Stimulated activated CD4-positive, alpha-beta T cell treated with anti-CD3 and anti-CD28 coated beads, Interleukin-2, amount 100 ng/mL, for 48 hours (primary cell): ENCODE measurements around the gene WWC2.

ENCODE experiments used
- DNase-seq, 2 donors: peaks; one replicate each; pipeline ENCODE4 v3.0.0-alpha.2; 2020

The WWC2 gene

DNA sequence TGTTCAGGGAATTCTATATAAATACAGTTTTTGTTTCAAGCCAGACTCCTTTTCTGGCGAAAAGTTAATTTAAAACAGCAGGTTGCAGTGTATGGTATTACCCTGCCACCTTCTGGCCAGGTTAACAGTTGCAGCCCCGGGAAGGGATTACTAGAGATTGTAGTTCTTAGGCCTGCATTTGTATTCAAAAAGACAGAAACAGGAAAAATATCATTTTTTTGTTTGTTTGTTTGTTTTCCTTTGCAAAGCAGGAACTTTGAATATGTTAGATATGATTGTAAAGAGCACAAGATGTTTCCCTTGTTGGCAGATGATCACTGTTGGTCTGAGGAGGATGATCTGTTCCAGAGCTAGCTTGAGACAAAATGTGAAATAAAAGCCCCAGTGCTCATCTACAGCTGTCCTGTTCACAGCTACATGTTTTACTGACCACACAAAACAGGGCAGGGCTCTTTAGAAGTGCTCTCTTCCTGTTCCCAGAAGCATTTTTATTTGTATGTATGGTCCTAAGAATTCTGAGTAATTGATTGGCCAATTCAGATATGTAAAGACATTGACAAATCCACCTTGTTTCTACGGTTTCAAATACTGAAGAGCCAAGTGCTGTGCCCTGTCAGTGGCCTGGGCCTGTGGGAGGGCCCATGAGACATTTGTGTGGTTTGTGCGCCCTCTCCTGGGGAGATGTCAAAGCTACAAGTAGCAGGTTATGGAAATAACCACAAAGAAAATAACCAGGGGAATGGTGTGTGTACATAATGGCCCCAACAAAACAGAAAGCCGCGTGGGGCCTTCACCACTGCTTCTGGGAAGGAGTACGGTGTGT, 163.1 kb downstream of the WWC2 start:
- peak; percentile 75 to 77 for DNase-seq

DNA sequence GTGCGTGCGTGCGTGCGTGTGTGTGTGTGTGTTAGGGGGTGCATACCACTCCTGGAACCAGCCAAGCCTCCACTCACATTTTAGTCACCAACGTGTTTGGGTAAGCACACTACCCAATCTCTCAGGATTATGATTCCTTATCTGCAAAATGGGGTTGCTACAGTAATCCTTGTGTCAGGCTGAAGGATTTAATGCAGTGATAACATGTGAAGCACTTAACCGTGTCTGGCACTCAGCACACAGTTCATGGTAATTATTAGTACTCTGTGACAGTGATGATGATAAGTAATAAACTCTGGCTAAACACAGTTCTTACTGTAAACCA, 163.7 kb downstream of the WWC2 start:
- DNase-seq = no peak

DNA sequence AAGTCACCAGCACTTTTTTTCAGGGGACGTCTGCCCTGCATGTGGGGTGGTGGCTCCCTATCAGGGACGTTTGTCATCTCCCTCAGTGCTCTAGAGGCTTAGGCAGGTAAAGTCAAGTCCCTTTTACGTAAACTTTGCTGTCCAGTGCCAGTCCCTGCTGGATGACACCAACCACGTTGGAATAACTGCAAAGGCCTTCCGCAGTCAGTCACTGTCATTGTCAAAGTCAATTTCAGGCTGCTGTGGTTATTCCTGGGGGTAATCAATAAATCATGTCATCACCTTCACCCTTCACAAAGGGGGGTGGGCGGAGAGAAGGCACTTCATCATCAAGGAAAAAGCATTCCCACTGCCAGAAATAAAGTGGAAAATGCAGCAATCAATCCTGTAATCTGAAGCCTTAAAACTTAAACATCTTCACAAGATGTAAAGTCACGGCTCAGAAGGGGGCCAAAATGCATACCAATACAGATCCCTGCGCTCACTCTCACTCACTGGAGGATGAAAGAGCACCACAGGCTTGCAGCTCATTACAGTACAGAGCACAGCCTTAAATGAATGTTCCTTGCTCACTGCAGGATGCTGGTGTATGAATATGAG, 164.8 kb downstream of the WWC2 start:
- DNase-seq = no peak

DNA sequence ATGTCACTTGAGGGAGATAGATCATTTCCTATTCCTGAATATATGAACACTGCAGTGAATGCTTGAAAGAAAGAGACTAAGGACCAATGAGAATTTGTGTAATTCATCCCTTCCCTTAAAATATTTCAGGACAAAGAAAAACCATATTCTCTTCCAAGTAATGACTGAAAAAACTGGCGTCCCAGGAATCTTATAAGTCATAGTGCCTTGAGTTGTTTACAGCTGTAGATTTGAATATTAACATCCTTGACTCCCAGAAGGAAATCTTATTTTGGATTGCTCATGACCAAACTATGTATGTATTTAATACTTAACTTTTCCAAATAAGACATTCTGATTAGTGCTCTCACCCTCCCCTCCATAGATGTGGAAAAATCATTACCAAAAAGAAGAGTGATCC, 165.6 kb downstream of the WWC2 start:
- DNase-seq = no peak

DNA sequence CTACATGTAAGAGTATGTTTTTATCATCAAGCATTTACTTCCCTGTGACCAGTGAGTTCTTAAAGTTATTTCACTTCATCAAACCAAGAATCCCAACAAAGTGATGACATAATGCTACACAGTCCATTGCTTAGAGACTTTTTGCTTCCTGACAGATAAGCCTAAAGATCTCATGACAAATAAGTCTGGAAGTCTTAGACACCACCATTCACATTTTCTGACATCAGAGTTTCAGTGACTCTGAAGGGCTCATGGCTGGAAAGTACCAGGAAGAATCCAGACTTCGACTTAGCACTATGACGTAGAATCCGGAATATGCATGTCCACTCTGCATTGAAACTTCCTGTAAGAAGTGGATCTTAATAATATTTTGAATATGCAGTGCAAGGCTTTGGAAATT, 167.3 kb downstream of the WWC2 start:
- DNase-seq = no peak

DNA sequence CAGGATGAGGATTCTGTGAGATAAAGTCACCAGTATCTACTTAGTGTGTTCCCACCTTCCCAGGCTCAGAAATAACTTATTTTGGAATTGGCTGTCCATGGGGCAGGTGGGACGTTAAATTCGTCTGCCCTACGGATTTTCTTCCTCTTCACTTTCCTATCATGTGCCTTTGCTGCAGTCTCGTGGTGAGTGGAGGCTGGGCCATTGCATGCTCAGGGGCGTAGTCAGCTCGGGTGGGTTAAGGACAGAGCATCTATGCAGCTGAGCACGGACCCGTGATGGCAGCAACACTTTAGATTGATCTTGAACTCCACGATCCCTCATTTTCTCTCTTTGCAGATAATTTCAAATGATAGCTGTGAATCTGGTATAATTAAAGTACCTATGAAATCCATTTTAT, 169.5 kb downstream of the WWC2 start:
- DNase-seq = no peak

DNA sequence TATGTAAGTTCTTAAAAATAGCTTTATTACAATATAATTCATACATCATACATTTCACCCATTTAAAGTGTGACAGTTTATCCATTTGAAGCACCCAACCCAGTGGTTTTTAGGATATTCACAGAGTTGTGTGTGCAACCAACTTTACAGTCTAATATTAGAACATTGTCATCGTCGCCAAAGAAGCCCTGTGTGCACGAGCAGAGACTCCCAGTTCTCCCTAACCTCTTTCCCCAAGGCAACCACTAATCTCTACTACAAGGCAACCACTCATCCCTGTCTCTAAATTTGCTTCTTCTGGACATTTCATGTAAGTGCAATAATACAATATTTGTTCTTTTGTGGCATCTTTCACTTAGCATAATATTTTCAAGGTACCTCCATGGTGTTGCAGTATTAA, 173.3 kb downstream of the WWC2 start:
- no peak for DNase-seq

DNA sequence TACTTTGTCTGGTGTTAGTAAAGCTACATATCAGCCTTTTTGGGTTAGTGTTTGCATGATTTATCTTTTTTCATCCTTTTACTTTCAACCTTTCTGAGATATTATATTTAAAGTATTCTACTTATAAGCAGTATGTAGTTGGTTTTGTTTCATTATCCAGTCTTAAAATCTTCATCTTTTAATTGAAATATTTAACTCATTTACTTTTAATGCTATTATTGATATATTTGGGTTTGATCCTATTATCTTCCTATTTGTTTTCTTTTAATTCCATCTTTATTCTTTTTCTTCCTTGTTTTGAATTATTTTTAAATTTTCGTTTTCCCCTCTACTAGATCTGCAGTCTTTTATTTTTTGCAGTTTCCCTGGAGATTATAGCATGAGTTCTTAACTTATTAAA, 177.0 kb downstream of the WWC2 start:
- DNase-seq = no peak

DNA sequence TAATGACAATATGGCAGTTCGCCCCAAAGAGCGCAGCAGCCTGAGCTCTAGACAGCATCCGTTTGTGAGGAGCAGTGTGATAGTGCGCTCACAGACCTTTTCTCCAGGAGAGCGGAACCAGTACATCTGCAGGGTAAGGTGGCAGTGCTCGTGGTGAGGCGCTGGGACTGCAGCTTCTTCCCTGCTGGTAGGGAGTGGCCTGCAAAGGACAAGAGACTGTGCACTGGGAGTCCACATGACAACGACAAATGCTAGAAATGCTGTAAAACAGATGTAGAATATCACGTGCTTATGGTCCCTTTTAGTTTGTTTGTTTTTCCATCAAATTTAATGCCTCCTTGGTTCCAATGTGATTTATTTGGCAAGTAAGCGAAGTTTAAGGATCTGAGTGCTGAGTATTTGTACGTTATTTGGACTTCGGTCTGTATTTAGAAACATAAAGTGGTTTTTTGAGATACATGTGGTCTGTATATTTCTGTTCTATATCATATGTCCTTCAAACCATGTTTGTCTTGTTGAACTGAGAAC, 185.3 kb downstream of the WWC2 start:
- no peak for DNase-seq

DNA sequence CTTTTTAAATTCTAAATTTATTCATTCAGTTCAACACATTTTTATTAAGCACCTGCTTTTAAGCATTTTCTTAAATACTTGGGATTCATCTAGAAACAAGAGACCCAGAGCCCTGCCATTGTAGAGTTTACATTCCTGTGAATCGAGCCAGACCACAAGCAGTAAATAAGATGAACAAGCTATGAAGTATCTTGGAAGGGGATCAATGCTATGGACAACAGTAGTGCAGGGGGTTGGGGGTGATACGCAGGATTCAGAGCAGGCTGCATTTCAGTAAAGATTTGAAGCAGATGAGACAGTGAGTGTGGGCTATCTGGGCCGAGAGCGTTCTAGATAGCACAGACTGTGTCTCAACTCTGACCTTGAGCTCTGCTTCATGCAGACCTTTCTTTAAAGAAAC, 185.9 kb downstream of the WWC2 start:
- no peak for DNase-seq

DNA sequence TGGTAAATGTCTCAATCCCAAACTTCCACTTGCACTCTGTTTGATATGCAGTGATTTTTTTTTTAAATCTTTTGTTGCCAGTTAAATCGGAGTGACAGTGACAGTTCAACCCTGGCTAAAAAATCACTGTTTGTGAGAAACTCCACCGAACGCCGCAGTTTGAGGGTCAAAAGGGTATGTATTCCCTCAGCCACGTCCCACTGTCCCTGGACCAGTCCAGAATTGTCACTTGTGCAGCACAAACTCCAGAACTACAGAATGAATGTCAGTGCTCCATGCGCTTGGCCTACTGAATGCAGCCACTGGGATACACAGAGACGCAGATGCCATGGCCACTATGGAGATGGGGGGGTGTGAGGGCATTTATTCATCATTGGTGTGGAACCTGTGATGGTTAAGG, 186.8 kb downstream of the WWC2 start:
- no peak for DNase-seq

DNA sequence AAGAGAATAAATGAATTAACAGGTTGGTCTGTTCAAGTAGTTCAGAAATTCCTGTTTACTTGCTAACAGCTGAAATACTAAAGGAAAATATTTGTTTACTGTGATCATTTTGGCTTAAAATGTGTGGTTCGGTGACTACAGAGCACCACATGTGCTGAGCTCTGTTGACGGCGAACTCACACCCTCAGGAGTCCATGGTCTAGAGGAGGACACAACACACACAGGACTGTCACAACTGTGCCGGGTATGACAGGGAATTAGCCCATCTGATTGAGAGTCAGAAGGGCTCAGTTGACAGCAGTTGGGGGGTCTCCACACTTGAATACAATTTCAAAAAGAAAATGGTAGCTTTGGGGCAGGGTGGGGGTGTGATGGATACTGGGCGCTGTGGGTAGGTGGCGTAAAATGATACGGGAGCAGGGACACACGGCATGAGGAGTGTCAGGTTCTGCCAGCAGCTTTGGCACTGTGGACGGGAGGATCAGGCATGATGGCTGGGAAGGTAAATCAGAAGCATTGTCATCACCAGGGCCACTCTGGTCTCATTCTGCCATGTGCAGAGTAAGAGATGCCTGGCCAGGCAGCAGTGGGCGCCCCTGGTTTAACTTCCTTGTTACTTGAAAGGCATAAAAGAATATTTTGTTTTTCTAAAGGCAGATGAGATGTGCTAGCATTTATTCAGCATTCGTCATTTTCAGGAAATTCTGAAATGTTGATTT, 187.7 kb downstream of the WWC2 start:
- no peak for DNase-seq

DNA sequence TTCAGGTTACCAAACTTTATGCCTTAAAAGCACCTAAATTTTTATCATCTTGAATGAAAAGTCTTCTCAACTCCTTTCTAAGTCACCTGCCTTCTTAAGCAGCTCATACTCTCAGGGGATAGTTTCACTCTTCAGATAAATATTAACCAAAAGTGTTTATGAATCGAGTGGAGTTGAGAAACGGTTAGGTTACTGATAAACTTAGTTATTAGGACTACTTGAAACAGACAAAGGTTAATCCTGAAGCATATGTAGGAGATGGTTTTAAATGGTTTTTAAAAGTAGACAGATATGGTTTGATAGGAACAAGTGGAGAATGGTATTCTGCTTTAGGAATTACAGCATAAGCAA, 188.2 kb downstream of the WWC2 start:
- DNase-seq = no peak

DNA sequence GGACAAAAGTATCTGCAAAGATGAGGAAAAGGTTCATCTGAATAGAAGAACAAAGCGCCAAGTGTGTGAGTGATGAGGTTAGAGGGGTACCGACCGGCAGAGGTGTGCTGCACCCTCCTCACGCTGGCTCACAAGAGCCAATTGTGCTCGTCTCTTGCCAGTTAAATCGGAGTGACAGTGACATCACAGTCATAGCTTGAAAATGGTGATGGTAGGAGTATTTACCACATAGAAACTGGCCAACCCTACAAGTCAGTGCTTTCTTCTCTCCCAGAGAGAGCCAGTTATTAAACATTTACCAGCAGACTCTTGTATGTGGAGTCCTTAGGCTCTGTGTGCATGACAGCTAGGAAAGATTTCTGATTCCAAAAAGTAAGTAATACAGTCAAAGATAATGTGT, 188.6 kb downstream of the WWC2 start:
- no peak for DNase-seq

DNA sequence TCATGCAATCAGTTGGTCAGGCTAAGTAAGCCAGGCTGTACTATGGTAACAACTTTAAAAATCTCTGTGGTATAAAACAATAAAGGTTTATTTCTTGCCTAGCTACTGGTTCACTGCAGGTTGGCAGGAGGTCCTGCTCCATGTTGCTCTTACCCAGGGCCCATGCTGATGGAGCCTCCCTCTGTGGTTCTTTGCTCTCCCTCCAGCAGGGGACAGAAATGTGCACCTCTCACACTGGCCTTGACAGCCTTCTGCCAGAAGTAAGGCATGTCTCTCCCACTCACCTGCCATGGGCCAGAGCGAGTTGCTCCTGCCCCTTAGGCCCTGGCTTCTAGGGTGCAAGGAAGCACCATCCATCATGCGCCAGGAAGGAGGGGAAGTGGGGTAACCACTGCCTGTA, 189.9 kb downstream of the WWC2 start:
- DNase-seq = no peak

DNA sequence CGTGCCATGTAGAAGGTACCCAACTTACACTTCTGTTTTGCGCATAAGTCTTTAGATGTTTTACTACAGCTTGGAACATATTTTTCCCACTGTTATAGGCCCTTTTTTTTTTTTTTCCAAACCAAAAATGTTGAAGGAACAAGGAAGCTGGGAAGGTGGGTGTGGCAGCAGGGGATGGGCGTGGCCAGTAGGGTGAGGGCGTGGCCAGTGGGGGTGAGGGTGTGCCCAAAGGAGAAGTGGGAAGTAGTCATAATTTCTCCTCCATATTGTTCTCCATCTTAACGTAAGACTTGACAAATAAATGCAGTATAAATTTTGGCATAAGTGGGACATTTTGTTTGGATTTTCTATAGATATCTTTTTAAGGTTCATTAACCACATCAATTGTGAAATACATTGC, 190.6 kb downstream of the WWC2 start:
- DNase-seq = no peak

DNA sequence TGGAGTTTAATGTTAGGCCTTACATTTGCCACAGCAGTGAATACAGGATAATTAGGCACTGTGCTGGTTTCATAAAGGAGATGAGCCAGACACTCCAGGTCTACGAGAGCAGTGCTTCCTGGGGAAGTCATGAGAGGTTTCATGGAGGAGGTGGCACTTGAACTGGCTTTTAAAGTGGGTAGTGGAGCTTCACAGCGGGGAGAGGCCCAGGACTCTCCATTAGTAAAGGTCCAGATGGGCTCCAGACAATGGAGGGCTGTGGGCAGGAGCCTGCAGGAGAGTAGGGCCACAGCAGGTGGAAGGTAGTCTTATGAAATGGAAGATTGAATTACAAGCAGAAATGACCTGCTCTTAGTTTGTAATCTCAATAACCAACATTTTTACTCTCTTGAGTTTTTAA, 192.0 kb downstream of the WWC2 start:
- DNase-seq = no peak

DNA sequence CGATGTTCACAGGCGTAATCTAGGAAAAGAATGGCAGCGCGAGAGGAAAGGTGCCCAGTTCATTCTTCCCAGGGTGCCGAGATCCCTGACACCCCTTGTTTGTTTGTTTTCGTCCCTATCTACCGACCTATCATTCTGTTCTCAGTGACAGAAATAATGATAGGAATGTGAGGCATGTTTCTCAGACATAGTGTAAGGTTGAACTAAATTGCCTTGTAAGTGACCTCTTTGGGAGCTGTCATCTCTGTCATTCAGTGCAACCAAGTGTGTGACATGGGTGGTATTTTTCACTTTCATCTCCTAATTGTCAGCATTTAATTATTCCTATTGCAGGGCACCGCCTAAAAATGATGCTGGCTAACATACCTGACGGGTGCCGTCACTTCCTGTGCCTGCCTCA, 196.7 kb downstream of the WWC2 start:
- no peak for DNase-seq

DNA sequence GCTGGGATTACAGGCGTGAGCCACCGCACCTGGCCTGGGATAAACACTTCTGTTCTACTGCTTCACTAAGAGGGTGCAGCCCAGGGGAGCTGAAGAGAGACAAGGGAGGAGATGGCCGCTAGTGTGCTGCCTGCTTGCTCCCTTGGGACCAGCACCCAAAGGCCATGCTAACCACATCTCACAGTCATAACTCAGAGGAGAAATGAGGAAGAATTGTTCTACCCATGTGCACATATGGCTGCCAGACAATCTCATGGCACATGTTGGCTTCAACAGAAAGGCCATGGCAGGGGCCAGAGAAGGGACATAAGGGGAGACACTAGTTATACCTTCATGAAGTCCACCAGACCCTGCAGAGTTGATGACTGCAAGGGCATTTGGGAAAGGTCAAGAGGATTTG, 198.6 kb downstream of the WWC2 start:
- no peak for DNase-seq

DNA sequence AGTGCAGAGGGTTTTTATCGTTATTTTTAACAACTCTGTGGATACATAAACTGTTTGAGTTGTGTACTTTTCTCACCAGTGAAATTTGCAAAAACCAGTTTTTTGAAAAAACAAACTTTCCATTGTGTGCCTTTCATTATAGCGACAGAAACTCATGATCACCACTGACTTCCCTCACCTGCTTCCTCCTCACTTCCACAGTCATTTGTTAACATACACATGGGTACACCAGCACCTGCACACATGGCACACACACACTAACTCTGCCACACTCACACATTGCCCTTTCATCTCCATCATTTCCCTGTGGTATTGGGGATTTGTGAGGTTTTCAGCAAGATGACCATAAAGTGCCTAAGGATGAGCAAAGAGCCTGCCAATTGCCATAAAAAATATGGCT, 200.4 kb downstream of the WWC2 start:
- DNase-seq = no peak

DNA sequence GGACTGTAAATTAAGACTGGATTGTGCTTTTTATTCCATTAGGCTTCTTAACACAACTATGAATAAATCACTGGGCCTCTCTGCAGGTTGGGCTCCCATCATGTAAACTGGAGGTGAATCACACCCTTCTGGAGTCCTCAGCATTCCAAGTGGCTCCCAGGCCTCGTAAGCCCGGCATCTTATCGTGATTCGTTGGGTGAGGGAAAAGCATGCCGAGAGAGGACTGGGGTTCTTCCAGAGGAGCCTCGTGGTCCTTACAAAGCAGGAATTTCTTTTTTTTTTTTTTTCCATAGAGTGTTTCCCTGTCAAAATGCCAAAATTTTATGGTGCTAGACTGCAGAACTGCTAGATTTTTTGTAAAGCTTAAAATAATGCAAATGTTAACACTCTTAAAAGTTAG, 201.0 kb downstream of the WWC2 start:
- DNase-seq = no peak

DNA sequence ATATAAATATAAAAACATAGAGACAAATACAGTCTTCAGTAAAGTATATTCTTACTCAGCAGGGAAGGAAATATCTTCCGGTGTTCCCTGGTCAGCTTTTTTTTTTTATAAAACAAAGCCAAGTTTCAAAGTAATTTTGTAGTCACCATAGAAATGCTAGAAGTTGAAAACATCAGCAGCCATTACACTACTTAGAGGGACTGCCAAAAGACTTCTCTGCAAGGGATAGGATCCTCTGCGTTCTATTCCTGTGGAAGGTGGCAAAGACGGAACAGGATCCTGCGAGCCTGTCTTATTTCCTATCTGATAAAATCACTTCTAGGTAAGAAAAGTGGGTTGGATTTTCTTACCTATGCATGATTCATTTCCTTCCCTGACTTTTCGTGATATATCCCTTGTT, 201.6 kb downstream of the WWC2 start:
- no peak for DNase-seq

DNA sequence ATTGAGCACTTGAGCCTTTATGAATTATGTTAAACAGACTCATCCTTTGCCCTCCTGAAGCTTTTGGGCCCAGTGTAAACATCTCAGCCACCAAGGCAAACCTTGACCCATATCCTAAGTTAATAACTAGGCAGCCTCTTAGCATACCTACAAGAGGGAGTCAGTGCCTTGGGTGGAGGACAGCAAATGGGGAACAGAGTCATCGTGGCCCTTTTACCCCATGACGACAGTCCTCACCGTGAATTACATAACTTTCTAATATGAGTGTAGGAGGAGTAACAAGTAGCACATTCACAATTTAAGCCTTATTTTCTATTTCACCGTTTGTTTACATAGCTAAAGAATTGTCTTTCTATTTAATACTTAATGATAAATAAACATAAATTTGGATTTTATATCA, 204.2 kb downstream of the WWC2 start:
- DNase-seq = no peak

DNA sequence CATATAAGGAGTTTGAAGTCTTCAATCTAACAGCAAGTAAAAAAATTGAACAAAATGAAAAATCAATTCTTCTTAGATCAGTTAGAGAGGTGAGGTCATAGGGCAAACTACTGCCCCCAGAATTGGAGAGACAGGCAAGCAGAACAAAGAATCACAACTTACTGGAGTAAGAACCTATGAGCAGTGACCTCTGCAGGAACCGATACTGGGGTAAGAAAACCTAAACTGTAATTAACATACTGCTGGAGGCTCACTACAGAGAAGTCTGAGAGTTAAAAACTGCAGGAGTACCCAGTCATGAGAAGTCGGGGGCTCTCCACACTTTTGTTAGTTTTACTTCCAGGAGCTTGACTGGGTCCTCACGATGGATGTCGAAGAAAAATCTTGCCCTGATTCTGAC, 205.0 kb downstream of the WWC2 start:
- DNase-seq = no peak
